HepG2 (cell line): Measurements from ENCODE around the gene TLE1. TPM values are rescaled to one million over a fixed set of nuclear protein-coding genes. Genes with fewer than 3 reads are reported as not detected.
A peak's percentile ranks its signal among the peaks of the same experiment; 100 is the strongest.

Experiments used
- ATAC-seq: fragments of 200-7000 bp; cut with Tn5 transposase; 3 replicates; pipeline ENCODE4 v1.9.1; 2020; ENCODE audit warnings: mild to moderate bottlenecking, moderate library complexity
- BruUV-seq: library from RNA; stranded (reverse); fragments of 400-500 nt; replicated peaks from 2 replicates; lab custom pipeline; 2021; lab: Mats Ljungman, UMichigan
- CTCF ChIA-PET: fragments of 300-600 bp; formaldehyde crosslinking; extraction: SDS; loops from one replicate; lab custom pipeline; 2021; ENCODE audit warnings: low total read pairs, inconsistent platforms, low intra/inter-chr PET ratio; lab: Yijun Ruan, JAX
- POLR2A ChIA-PET: fragments of 350-600 bp; sonication (Branson Sonifier 250); formaldehyde crosslinking; loops from one replicate; lab custom pipeline; 2020; ENCODE audit warnings: antibody characterized with exemption, inconsistent platforms; lab: Yijun Ruan, JAX
- DNase-seq: peaks from one replicate; pipeline ENCODE4 v3.0.0-alpha.2; 2015; ENCODE audit warnings: low spot score
- FAIRE-seq: peaks from 3 replicates; lab custom pipeline; 2011; peaks lifted over from hg19 to GRCh38; lab: Jason Lieb, UNC
- H2AFZ ChIP-seq: one replicate; pipeline ENCODE4 v1.6.1; 2011; ENCODE audit warnings: low read length, inconsistent platforms
- H3K27ac ChIP-seq: fragments of 300-600 bp; 3 replicates; pipeline ENCODE4 v1.8.0; 2011; ENCODE audit warnings: mixed run types, mild to moderate bottlenecking, mixed read lengths, low read length, inconsistent platforms; ENCODE audit not compliant: insufficient read depth; ENCODE audit errors: extremely low read length
- H3K27me3 ChIP-seq, 2 experiments: fragments of 200-600 bp in 1 of 2; 2 replicates in 1 of 2; 3 replicates in 1 of 2; pipeline versions ENCODE4 v1.6.0 to v1.8.0; 2011; ENCODE audit warnings: low read length in 2 of 2, mild to moderate bottlenecking in 2 of 2, moderate library complexity in 2 of 2, inconsistent platforms in 1 of 2; ENCODE audit not compliant: insufficient read depth in 2 of 2, control insufficient read depth in 1 of 2
- H3K36me3 ChIP-seq, 2 experiments: fragments of 200-600 bp in 1 of 2; replicated peaks in 1 of 2; 2 replicates in 1 of 2; 3 replicates in 1 of 2; pipeline versions ENCODE4 v1.5.1 to v1.8.0; 2011; ENCODE audit warnings: low read length in 2 of 2, inconsistent platforms in 1 of 2; ENCODE audit not compliant: insufficient read depth in 2 of 2, control insufficient read depth in 1 of 2
- H3K4me1 ChIP-seq: 2 replicates; pipeline ENCODE4 v1.5.1; 2012; ENCODE audit warnings: low read length, inconsistent platforms; ENCODE audit not compliant: insufficient read depth
- H3K4me2 ChIP-seq: 2 replicates; pipeline ENCODE4 v1.6.0; 2011; ENCODE audit warnings: low read depth, low read length, inconsistent platforms
- H3K4me3 ChIP-seq, 3 experiments: fragments of 200-600 bp in 1 of 3; sonication (generic), shearing (Covaris generic) in 1 of 3; replicated peaks in 1 of 3; 2 replicates each; pipeline ENCODE4 v1.5.1; 2011 to 2016; ENCODE audit warnings: low read length in 3 of 3, inconsistent platforms in 2 of 3, low read depth in 2 of 3, mild to moderate bottlenecking in 2 of 3, control low read depth in 1 of 3, mixed read lengths in 1 of 3; ENCODE audit not compliant: insufficient read depth in 1 of 3
- H3K79me2 ChIP-seq: one replicate; pipeline ENCODE4 v1.6.1; 2011; ENCODE audit warnings: low read length, inconsistent platforms; ENCODE audit not compliant: insufficient read depth
- H3K9ac ChIP-seq: 2 replicates; pipeline ENCODE4 v1.6.0; 2011; ENCODE audit warnings: mild to moderate bottlenecking, low read depth, low read length, inconsistent platforms; ENCODE audit not compliant: insufficient read depth
- H3K9me3 ChIP-seq: 2 replicates; pipeline ENCODE4 v1.5.1; 2012; ENCODE audit warnings: mild to moderate bottlenecking, low read length
- H4K20me1 ChIP-seq: 2 replicates; pipeline ENCODE4 v1.6.0; 2011; ENCODE audit warnings: inconsistent platforms, mild to moderate bottlenecking, low read length, moderate library complexity; ENCODE audit not compliant: insufficient read depth
- RBM22 ChIP-seq: fragments of 200-400 bp; formaldehyde crosslinking; optimal IDR thresholded peaks from 2 replicates; pipeline ENCODE3; 2017; ENCODE audit warnings: mild to moderate bottlenecking, low read length, moderate library complexity
- SAFB2 ChIP-seq: sonication (generic); formaldehyde crosslinking; IDR thresholded peaks from 2 replicates; pipeline ENCODE4 v1.5.1; 2020; ENCODE audit warnings: missing genetic modification reagents, low read depth, mild to moderate bottlenecking, borderline replicate concordance
- TCF7L2 ChIP-seq: IDR thresholded peaks from 2 replicates; pipeline ENCODE4 v1.6.1; 2011; ENCODE audit warnings: mild to moderate bottlenecking, low read depth, low read length, moderate library complexity
- WGBS: methylation state at CpG from one replicate; pipeline ENCODE4 v1.1.6; 2017; ENCODE audit warnings: low lambda C conversion rate; 5-methylcytosine and 5-hydroxymethylcytosine counted together
- in situ Hi-C: cut with HindIII; loops from 2 replicates; pipeline ENCODE4 v1.10.0; 2017; ENCODE audit warnings: low pct_unique_long_range_greater_than_20kb; ENCODE audit not compliant: extremely low pct_ligation_motif_present
- intact Hi-C: fragments of 100-400 bp; cut with micrococcal nuclease; formaldehyde crosslinking; loops from one replicate; pipeline ENCODE4 v1.10.0; 2022; ENCODE audit not compliant: unreplicated experiment
- polyA plus RNA-seq, 8 experiments: library from polyadenylated mRNA; depleted of rRNA in 3 of 8; stranded (reverse) in 7 of 8; unstranded in 1 of 8; fragments of >200 nt; fragmentation: Illumina TruSeq in 4 of 8; extraction: Trizol in 4 of 8; gene quantifications; 2 replicates each; pipeline versions ENCODE4 v1.2.1 to v1.2.3, GENCODE V29; 2011 to 2016; ENCODE audit warnings: low read depth in 4 of 8, missing spikeins in 1 of 8, mixed read lengths in 1 of 8; ENCODE audit not compliant: insufficient read depth in 1 of 8
- total RNA-seq, 5 experiments: library from RNA; depleted of rRNA; stranded (reverse); fragments of >200 nt; fragmentation: Illumina TruSeq; extraction: Trizol; gene quantifications; 2 replicates each; pipeline ENCODE4 v1.2.3, GENCODE V29; 2016; ENCODE audit warnings: low read depth in 1 of 5

TLE1 gene
- total and polyA plus RNA-seq, 2 of the 13 experiments (the other 11 are each of a cell fraction or from before 2014, with no cell fraction given) = 35.9 to 109 TPM

- CTCF ChIA-PET = no interaction called here
- peak; percentile 66 for TF ChIP-seq RBM22
- TF ChIP-seq TCF7L2 = no peak
- TF ChIP-seq, all 625 proteins: peak for 1
- no TSS peak for BruUV-seq
- H3K79me2 ChIP-seq = peaks cover 52% of the 10 kb centered on the region
- no peaks in the 10 kb centered on the region for H3K27me3 ChIP-seq
- POLR2A ChIA-PET = interaction anchor here (1.0 kb wide), 1 partner anchor 35 kb away, joined by 3 read pairs; no protein-coding TSS in a partner anchor
- no peak overlapping the region for H2AFZ ChIP-seq
- no peak for ATAC-seq
- H3K4me3 ChIP-seq = no peak overlapping the region
- H3K27ac ChIP-seq = no peak overlapping the region
- no peak overlapping the region for H3K4me2 ChIP-seq
- no peak overlapping the region for H3K9ac ChIP-seq
- FAIRE-seq = no peak
- DNase-seq = no peak
- intact Hi-C loops (no loop called here), in situ Hi-C loops (no loop called here)
- H4K20me1 ChIP-seq = peaks cover 22% of the 10 kb centered on the region; the same call in 1 of the 2 replicates
- over 99% methylated on average over 8 of the region's 8 CpGs for WGBS
- no peaks in the 10 kb centered on the region for H3K9me3 ChIP-seq
- peaks cover 16 to 69% of the 10 kb centered on the region in 2 experiments for H3K36me3 ChIP-seq
- peaks cover 20% of the 10 kb centered on the region for H3K4me1 ChIP-seq
Observed at GRCh38 chr9:81650586-81651515, 38.5 kb downstream of the TLE1 start.

GRCh38 chr9:81649475-81650240 lies 39.7 kb downstream of the TLE1 start:
- intact Hi-C loops = no loop called here
- POLR2A ChIA-PET = interaction anchor here (1.0 to 1.1 kb wide), 2 partner anchors 9 to 36 kb away, joined by 3 read pairs; no protein-coding TSS in a partner anchor
- peaks cover 8% of the 10 kb centered on the region for H3K4me1 ChIP-seq
- DNase-seq = no peak
- peaks cover 11% of the 10 kb centered on the region; the same call in 1 of the 2 replicates for H4K20me1 ChIP-seq
- TF ChIP-seq RBM22 (peak; percentile 71), SAFB2 (CRISPR knock-in tag) (no peak)
- TF ChIP-seq, all 625 proteins: peak for 1
- Histone ChIP-seq H3K36me3 (peaks cover 16 to 69% of the 10 kb centered on the region in 2 experiments), H3K9ac (no peak overlapping the region), H3K79me2 (peaks cover 40% of the 10 kb centered on the region), H3K4me3 (no peak overlapping the region), H2AFZ (no peak overlapping the region), H3K4me2 (no peak overlapping the region), H3K27me3 (no peaks in the 10 kb centered on the region), H3K9me3 (no peaks in the 10 kb centered on the region), H3K27ac (no peak overlapping the region)
- WGBS = 91% methylated on average over 13 of the region's 13 CpGs
- ATAC-seq = no peak
- in situ Hi-C loops = no loop called here
- BruUV-seq = TSS peak; percentile 24
- FAIRE-seq = no peak
- CTCF ChIA-PET = no interaction called here
